NCI-H774 (cell line): ENCODE measurements around the gene CAMK1D.

Experiments
- DNase-seq: peaks from one replicate; lab custom pipeline; 2025; lab: John Stamatoyannopoulos, UW

Gene CAMK1D

GRCh38 chr10:12403119-12403518 is 53.8 kb downstream of the CAMK1D start:
- no peak for DNase-seq

- DNase-seq: peak; percentile 76
Observed at GRCh38 chr10:12405342-12406320, 56.3 kb downstream of the CAMK1D start.

- no peak for DNase-seq
Observed at GRCh38 chr10:12406764-12407400, 57.5 kb downstream of the CAMK1D start.

GRCh38 chr10:12408472-12408871 is 59.1 kb downstream of the CAMK1D start:
- no peak for DNase-seq

GRCh38 chr10:12409161-12409560 is 59.8 kb downstream of the CAMK1D start:
- no peak for DNase-seq

GRCh38 chr10:12409613-12410012 is 60.3 kb downstream of the CAMK1D start:
- DNase-seq: no peak

- no peak for DNase-seq
Observed at GRCh38 chr10:12412666-12413368, 63.5 kb downstream of the CAMK1D start.

- DNase-seq: no peak
Observed at GRCh38 chr10:12413369-12413711, 64.0 kb downstream of the CAMK1D start.

- DNase-seq: no peak
Observed at GRCh38 chr10:12414278-12414989, 65.1 kb downstream of the CAMK1D start.

GRCh38 chr10:12416344-12417050 is 67.2 kb downstream of the CAMK1D start:
- DNase-seq: no peak

GRCh38 chr10:12417331-12417730 is 68.0 kb downstream of the CAMK1D start:
- DNase-seq: no peak

- DNase-seq: no peak
Observed at GRCh38 chr10:12418000-12418399, 68.7 kb downstream of the CAMK1D start.

- DNase-seq: no peak
Observed at GRCh38 chr10:12418725-12419261, 69.4 kb downstream of the CAMK1D start.

GRCh38 chr10:12419262-12419847 is 70.0 kb downstream of the CAMK1D start:
- no peak for DNase-seq

GRCh38 chr10:12420530-12421120 is 71.3 kb downstream of the CAMK1D start:
- DNase-seq: no peak

GRCh38 chr10:12422189-12422588 is 72.8 kb downstream of the CAMK1D start:
- DNase-seq: no peak

- no peak for DNase-seq
Observed at GRCh38 chr10:12423896-12424295, 74.5 kb downstream of the CAMK1D start.

- DNase-seq: no peak
Observed at GRCh38 chr10:12427276-12427675, 77.9 kb downstream of the CAMK1D start.

GRCh38 chr10:12428447-12429135 is 79.2 kb downstream of the CAMK1D start:
- no peak for DNase-seq
